SK-N-SH treated with all-trans-retinoic acid at 6 μM for 48 hours (cell line): ENCODE results near the gene EGLN2.

ENCODE experiments used
- ATAC-seq: fragments of 200-7000 bp; cut with Tn5 transposase; 3 replicates; pipeline ENCODE4 v1.9.1; 2020; ENCODE audit warnings: mild to moderate bottlenecking, moderate library complexity
- ARNTL ChIP-seq: fragments of 450-650 bp; formaldehyde crosslinking; IDR thresholded peaks from 2 replicates; pipeline ENCODE4 v1.5.0; 2020; ENCODE audit warnings: low read depth, mild to moderate bottlenecking, moderate library complexity, borderline replicate concordance
- BACH2 ChIP-seq: fragments of 250-450 bp; sonication (Bioruptor Pico); IDR thresholded peaks from 2 replicates; pipeline ENCODE4 v1.9.0; 2021; ENCODE audit warnings: mild to moderate bottlenecking, borderline replicate concordance
- CREB5 ChIP-seq: fragments of 250-450 bp; sonication (Bioruptor Pico); IDR thresholded peaks from 2 replicates; pipeline ENCODE4 v1.5.1; 2020; ENCODE audit warnings: low read depth, mild to moderate bottlenecking, moderate library complexity
- CSDC2 ChIP-seq: fragments of 250-450 bp; sonication (Bioruptor Pico); IDR thresholded peaks from 2 replicates; pipeline ENCODE4 v1.5.0; 2020; ENCODE audit warnings: mild to moderate bottlenecking, moderate library complexity
- CSRNP3 ChIP-seq: fragments of 250-450 bp; sonication (Bioruptor Pico); IDR thresholded peaks from 2 replicates; pipeline ENCODE4 v1.5.1; 2021; ENCODE audit warnings: mild to moderate bottlenecking, moderate library complexity
- ESRRG ChIP-seq: fragments of 250-450 bp; sonication (Bioruptor Pico); IDR thresholded peaks from 2 replicates; pipeline ENCODE4 v1.6.1; 2021; ENCODE audit warnings: mild to moderate bottlenecking
- ISL1 ChIP-seq: fragments of 250-450 bp; sonication (Bioruptor Pico); IDR thresholded peaks from 2 replicates; pipeline ENCODE4 v2.1.2; 2022; ENCODE audit warnings: mild to moderate bottlenecking, moderate library complexity
- OSR1 ChIP-seq: fragments of 250-450 bp; sonication (Bioruptor Pico); IDR thresholded peaks from 2 replicates; pipeline ENCODE4 v1.8.0; 2022; ENCODE audit warnings: moderate library complexity, mild to moderate bottlenecking, inconsistent platforms
- PATZ1 ChIP-seq: fragments of 250-450 bp; sonication (Bioruptor Pico); IDR thresholded peaks from 2 replicates; pipeline ENCODE4 v1.8.0; 2020; ENCODE audit warnings: mild to moderate bottlenecking, moderate library complexity, borderline replicate concordance
- POU6F1 ChIP-seq: fragments of 250-450 bp; sonication (Bioruptor Pico); IDR thresholded peaks from 2 replicates; pipeline ENCODE4 v1.8.0; 2021; ENCODE audit warnings: low read depth, mild to moderate bottlenecking, moderate library complexity, borderline replicate concordance
- PPARA ChIP-seq: fragments of 250-450 bp; sonication (Bioruptor Pico); IDR thresholded peaks from 2 replicates; pipeline ENCODE4 v1.5.0; 2020; ENCODE audit warnings: mild to moderate bottlenecking, borderline replicate concordance
- RARB ChIP-seq: fragments of 250-450 bp; sonication (Bioruptor Pico); IDR thresholded peaks from 2 replicates; pipeline ENCODE4 v1.8.0; 2021; ENCODE audit warnings: mild to moderate bottlenecking, moderate library complexity
- SNAI2 ChIP-seq: fragments of 250-450 bp; sonication (Bioruptor Pico); IDR thresholded peaks from 2 replicates; pipeline ENCODE4 v1.5.0; 2020; ENCODE audit warnings: mild to moderate bottlenecking, moderate library complexity
- TCF4 ChIP-seq: fragments of 250-450 bp; sonication (Bioruptor Pico); IDR thresholded peaks from 2 replicates; pipeline ENCODE4 v1.8.0; 2021; ENCODE audit warnings: mild to moderate bottlenecking, moderate library complexity, borderline replicate concordance
- TOX ChIP-seq: fragments of 250-450 bp; sonication (Bioruptor Pico); IDR thresholded peaks from 2 replicates; pipeline ENCODE4 v1.8.0; 2021; ENCODE audit warnings: mild to moderate bottlenecking, moderate library complexity, borderline replicate concordance
- TSHZ2 ChIP-seq: fragments of 250-450 bp; sonication (Bioruptor Pico); IDR thresholded peaks from 2 replicates; pipeline ENCODE4 v1.5.0; 2020; ENCODE audit warnings: mild to moderate bottlenecking, moderate library complexity
- ZFP3 ChIP-seq: fragments of 250-450 bp; sonication (Bioruptor Pico); IDR thresholded peaks from 2 replicates; pipeline ENCODE4 v1.5.0; 2020; ENCODE audit warnings: mild to moderate bottlenecking, moderate library complexity
- ZFP30 ChIP-seq: fragments of 450-650 bp; formaldehyde crosslinking; IDR thresholded peaks from 2 replicates; pipeline ENCODE4 v1.5.0; 2022; ENCODE audit warnings: mild to moderate bottlenecking, moderate library complexity
- ZNF70 ChIP-seq: fragments of 450-650 bp; formaldehyde crosslinking; IDR thresholded peaks from 2 replicates; pipeline ENCODE4 v1.5.0; 2020; ENCODE audit warnings: mild to moderate bottlenecking, moderate library complexity
- ZNF8 ChIP-seq: fragments of 450-650 bp; formaldehyde crosslinking; IDR thresholded peaks from 2 replicates; pipeline ENCODE4 v1.5.0; 2020; ENCODE audit warnings: mild to moderate bottlenecking, moderate library complexity

EGLN2 gene

GRCh38 chr19:40754611-40755247 is 44.3 kb upstream of the EGLN2 start:
- TF ChIP-seq SNAI2 (CRISPR knock-in tag) (no peak), ZNF70 (CRISPR knock-in tag) (peak; percentile 78)
- ATAC-seq: no peak

GRCh38 chr19:40755248-40755624 is 43.8 kb upstream of the EGLN2 start:
- ATAC-seq: no peak
- TF ChIP-seq ARNTL (CRISPR knock-in tag) (no peak), SNAI2 (CRISPR knock-in tag) (no peak), OSR1 (CRISPR knock-in tag) (no peak), ESRRG (no peak), BACH2 (no peak), ZFP3 (no peak), TCF4 (CRISPR knock-in tag) (no peak), PATZ1 (no peak), TOX (CRISPR knock-in tag) (no peak), PPARA (no peak), RARB (CRISPR knock-in tag) (no peak), TSHZ2 (CRISPR knock-in tag) (no peak), ZFP30 (CRISPR knock-in tag) (no peak), CSDC2 (CRISPR knock-in tag) (no peak), ISL1 (no peak)

GRCh38 chr19:40755791-40756190 is 43.2 kb upstream of the EGLN2 start:
- no peak for ATAC-seq
- TF ChIP-seq CSDC2 (CRISPR knock-in tag): no peak
- TF ChIP-seq CSRNP3 (CRISPR knock-in tag): no peak
- TF ChIP-seq BACH2: no peak
- TF ChIP-seq CREB5 (CRISPR knock-in tag): no peak
- no peak for TF ChIP-seq ZNF8 (CRISPR knock-in tag)
- no peak for TF ChIP-seq ARNTL (CRISPR knock-in tag)
- TF ChIP-seq OSR1 (CRISPR knock-in tag): no peak
- TF ChIP-seq, all 23 proteins: peak for 0

- no peak for TF ChIP-seq ISL1
- TF ChIP-seq POU6F1 (CRISPR knock-in tag): no peak
- no peak for TF ChIP-seq CREB5 (CRISPR knock-in tag)
- TF ChIP-seq OSR1 (CRISPR knock-in tag): no peak
- no peak for TF ChIP-seq RARB (CRISPR knock-in tag)
- TF ChIP-seq ARNTL (CRISPR knock-in tag): no peak
- TF ChIP-seq PATZ1: no peak
- TF ChIP-seq ZFP3: no peak
- ATAC-seq: no peak
These were observed 42.4 kb upstream of the EGLN2 start for GRCh38 chr19:40756502-40757110.
